NCI-H2081 (cell line): ENCODE data around the gene AICDA.
"Not testable (repeated sequence)": the region's sequence is repeated elsewhere in the genome, so short reads cannot be mapped to it uniquely, and the experiment has no call there.

ENCODE experiments used
- DNase-seq, 2 experiments: peaks; one replicate each; lab custom pipeline; 2025; lab: John Stamatoyannopoulos, UW

The AICDA gene

GRCh38 chr12:8609061-8609570, 3.5 kb downstream of the AICDA start:
- DNase-seq, result peak; percentile 11 to 35

- no peak for DNase-seq
Measured at GRCh38 chr12:8606890-8607289, 5.8 kb downstream of the AICDA start.

- no peak for DNase-seq
Measured at GRCh38 chr12:8605057-8605456, 7.6 kb downstream of the AICDA start.

- no peak for DNase-seq
Measured at GRCh38 chr12:8603856-8604255, 8.8 kb downstream of the AICDA start.

GRCh38 chr12:8603286-8603685, 9.4 kb downstream of the AICDA start:
- DNase-seq, result no peak

GRCh38 chr12:8596561-8596960, 16.1 kb downstream of the AICDA start:
- no peak for DNase-seq

GRCh38 chr12:8594072-8594471, 18.6 kb downstream of the AICDA start:
- DNase-seq, result no peak

- DNase-seq, result no peak
Measured at GRCh38 chr12:8593246-8593645, 19.4 kb downstream of the AICDA start.

- DNase-seq, result no peak
Measured at GRCh38 chr12:8590842-8591545, 21.7 kb downstream of the AICDA start.

- no peak for DNase-seq
Measured at GRCh38 chr12:8589679-8590078, 23.0 kb downstream of the AICDA start.

- not testable (repeated sequence) for DNase-seq
Measured at GRCh38 chr12:8584478-8584877, 28.2 kb downstream of the AICDA start.

GRCh38 chr12:8584004-8584403, 28.7 kb downstream of the AICDA start:
- DNase-seq, result no peak

GRCh38 chr12:8581098-8581784, 31.4 kb downstream of the AICDA start:
- DNase-seq, result no peak

GRCh38 chr12:8577879-8578278, 34.8 kb downstream of the AICDA start:
- DNase-seq, result no peak

GRCh38 chr12:8572507-8572906, 40.2 kb downstream of the AICDA start:
- DNase-seq, result no peak

- no peak for DNase-seq
Measured at GRCh38 chr12:8566525-8566924, 46.1 kb downstream of the AICDA start.

GRCh38 chr12:8566052-8566451, 46.6 kb downstream of the AICDA start:
- not testable (repeated sequence) for DNase-seq

- DNase-seq, result no peak
Measured at GRCh38 chr12:8564656-8565055, 48.0 kb downstream of the AICDA start.

- DNase-seq, result no peak
Measured at GRCh38 chr12:8563356-8563755, 49.3 kb downstream of the AICDA start.

- no peak for DNase-seq
Measured at GRCh38 chr12:8562310-8562709, 50.3 kb downstream of the AICDA start.

GRCh38 chr12:8561011-8561410, 51.6 kb downstream of the AICDA start:
- DNase-seq, result no peak

GRCh38 chr12:8559676-8560075, 53.0 kb downstream of the AICDA start:
- DNase-seq, result no peak

- no peak for DNase-seq
Measured at GRCh38 chr12:8556531-8557097, 56.0 kb downstream of the AICDA start.
